NOMO-1 treated with dmso at 0.1 percent for 144 hours (cell line): Measurements from ENCODE around the gene SYF2.
"Not testable (repeated sequence)": the region's sequence is repeated elsewhere in the genome, so short reads cannot be mapped to it uniquely, and the experiment has no call there.

Experiments used
- DNase-seq: peaks from one replicate; lab custom pipeline; 2025; ENCODE audit not compliant: unreplicated experiment; lab: John Stamatoyannopoulos, UW

Gene SYF2

GRCh38 chr1:25246600-25247023 lies 14.3 kb upstream of the SYF2 start:
- DNase-seq: no peak

GRCh38 chr1:25245809-25246599 lies 13.7 kb upstream of the SYF2 start:
- no peak for DNase-seq

DNA sequence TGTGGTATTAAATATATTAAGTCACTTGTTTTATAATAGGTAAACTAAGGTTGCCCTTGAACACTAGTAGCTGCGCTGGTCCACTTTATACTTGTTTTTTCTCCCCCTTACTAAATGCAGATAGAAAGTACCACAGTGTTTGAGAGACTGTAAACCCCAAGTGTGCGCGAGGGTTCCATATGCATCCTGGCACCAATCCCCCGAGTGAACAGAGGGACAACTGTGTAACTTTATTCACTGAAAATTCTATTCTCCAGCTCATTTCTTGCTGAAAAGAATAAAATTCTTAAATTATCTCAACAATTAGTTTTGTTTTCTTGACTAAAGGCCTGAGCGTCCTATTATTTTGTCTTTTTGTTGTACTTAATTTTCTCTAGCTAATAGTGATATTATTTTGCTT lies 13.1 kb upstream of the SYF2 start:
- DNase-seq: no peak

- no peak for DNase-seq
These were observed 11.6 kb upstream of the SYF2 start for GRCh38 chr1:25243907-25244306.

DNA sequence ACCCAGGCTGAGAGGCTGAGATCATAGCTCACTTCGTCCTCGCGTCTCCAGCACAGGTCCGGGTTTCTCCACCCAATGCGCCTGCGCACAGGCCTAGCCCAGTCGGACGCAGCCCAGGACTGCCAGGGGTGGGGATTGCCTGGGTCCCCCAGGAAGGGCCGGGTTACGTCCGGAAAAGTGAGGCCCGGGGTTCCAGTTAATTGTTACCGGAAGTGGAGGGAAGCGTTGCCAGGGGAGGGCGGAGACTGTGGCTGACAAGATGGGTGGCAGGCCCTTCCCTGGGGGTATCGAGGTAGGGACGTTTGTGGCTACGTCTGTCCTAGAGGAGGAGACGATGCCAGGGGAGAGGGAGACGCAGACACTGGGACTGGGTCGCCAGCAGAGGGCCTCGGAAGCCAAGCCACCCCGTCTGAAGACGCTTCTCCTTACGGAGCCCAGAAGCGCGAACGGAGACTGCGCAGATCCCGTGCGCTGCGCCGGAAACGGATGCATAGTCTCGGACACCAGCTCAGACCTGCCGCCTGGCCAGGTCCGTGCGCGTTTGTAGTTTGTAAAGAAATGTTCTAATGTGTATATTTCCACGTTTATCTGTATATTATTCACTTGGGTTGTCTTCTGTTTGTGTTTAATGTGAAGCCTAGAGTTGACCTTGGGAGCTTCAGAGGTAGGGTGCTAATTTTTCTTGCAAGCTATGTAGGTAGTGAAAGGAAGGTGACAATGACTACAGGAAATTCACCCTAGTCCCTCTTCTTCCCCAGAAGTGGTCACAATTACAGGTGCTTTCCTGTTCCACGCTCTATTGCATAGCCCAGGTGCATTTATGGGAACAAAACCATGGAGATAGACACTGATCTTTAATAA lies 7.6 kb upstream of the SYF2 start:
- DNase-seq: peak; percentile 92

DNA sequence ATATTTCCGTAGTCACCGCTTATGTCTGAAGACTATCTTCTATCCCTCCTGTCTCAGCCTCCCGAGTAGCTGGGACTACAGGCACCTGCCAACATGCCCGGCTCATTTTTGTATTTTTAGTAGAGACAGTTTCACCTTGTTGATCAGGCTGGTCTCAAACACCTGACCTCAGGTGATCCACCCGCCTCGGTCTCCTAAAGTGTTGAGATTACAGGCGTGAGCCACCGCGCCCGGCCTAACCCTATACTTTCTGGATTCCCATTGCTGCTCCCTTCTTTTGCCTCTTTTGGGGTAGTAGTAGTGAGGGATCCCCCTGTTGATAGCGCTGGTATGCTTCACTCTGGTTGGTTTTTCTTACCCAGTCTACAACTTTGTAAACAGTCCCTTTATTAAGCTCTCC lies 5.7 kb upstream of the SYF2 start:
- DNase-seq: no peak

- not testable (repeated sequence) for DNase-seq
These were observed 4.0 kb upstream of the SYF2 start for GRCh38 chr1:25236261-25236660.

DNA sequence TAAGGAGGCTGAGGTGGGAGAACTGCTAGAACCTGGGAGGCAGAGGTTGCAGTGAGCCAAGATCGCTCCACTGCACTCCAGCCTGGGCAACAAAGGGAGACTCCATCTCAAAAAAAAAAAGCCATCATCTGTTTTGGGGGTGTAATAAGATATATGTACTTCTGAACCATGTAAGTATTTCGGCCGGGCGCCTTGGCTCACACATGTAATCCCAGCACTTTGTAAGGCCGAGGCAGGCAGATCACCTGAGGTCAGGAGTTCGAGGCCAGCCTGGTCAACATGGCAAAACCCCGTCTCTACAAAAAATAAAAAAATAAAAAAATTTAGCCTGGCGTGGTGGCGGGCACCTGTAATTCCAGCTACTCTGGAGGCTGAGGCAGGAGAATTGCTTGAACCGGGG lies 3.1 kb upstream of the SYF2 start:
- not testable (repeated sequence) for DNase-seq

DNA sequence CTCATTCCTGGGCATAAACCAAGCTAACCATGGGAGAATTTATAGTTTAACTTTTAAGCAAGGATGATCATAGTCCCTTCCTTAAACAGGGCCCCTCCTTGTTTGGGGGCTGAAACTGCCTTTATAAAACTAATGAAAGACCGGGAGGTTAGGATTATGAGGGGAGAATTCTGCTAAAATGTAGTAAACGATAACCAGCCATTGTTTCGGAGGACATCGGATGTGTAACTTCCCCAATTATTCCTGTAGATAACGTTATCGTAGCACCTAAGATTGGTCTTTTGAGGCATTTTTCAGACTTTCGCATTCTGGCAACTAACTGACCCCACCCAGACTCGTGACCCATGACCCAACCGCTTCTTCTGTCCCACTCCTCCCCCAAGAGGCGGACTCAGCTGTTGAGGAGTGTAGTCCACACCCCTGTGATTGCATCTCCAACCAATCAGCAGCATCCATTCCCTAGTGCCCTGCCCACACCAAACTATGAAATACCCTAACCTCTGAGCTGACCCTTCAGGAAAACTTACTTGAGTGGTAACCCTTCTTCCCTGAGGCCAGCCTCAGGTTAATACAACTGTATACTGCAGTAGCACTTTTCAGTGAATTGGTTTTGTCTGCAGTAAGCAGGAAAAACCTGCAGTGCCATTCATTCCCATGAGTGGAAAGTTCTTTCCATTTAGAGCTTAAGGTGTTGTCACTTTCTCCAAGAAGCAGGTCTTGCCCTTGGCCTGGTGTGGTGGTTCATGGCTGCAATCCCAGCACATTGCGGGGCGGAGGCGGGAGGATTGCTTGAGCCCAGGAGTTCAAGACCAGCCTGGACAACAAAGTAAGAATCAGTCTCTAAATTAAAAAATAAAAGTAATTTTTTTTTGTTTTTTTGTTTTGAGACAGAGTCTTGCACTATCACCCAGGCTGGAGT lies 823 bp upstream of the SYF2 start:
- DNase-seq: peak; percentile 82

- no peak for DNase-seq
These were observed 8.8 kb downstream of the SYF2 start for GRCh38 chr1:25223471-25223870.

DNA sequence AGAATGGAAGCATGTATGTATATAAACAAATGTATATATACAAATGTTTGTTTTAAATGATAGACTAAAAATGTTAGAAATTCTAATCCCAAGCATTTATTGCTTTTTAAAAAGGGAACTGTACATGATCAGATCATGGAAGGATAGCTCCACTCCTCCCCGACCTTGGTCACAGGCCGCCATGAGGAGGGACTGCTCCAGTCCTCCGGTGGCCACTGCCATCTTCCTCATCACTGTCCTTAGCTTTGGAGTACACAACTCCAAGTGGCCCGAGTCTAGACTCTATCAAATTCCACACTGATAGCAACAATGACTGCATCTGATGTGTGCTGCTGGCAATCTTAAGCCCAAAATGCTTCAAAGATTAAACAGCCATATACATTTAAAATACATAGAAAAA lies 9.7 kb downstream of the SYF2 start:
- no peak for DNase-seq

GRCh38 chr1:25220666-25221065 lies 11.6 kb downstream of the SYF2 start:
- no peak for DNase-seq

DNA sequence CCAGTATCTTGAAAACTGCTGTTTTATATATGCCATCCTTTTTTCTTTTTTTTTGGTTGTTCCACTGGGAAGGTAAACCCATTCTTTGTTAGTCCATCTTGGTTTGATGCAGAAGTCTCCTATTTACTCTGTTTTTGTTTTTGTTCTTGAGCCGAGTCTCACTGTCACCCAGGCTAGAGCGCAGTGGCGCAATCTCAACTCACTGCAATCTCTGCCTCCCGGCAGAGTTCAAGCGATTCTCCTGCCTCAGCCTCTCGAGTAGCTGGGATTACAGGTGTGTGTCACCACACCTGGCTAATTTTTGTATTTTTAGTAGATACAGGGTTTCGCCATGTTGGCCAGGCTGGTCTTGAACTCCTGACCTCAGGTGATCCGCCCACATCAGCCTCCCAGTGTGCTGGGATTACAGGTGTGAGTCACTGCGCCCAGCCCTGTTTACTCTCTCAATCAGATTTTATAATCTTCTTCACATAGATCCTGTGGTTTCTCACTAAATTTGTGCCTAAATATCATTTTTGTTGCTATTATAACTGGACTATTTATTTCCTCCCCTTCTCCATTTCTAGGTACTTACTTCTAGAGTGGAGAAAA lies 12.5 kb downstream of the SYF2 start:
- no peak for DNase-seq

- DNase-seq: no peak
These were observed 14.6 kb downstream of the SYF2 start for GRCh38 chr1:25217598-25218232.

GRCh38 chr1:25217015-25217414 lies 15.3 kb downstream of the SYF2 start:
- DNase-seq: no peak

GRCh38 chr1:25216123-25216522 lies 16.2 kb downstream of the SYF2 start:
- no peak for DNase-seq

DNA sequence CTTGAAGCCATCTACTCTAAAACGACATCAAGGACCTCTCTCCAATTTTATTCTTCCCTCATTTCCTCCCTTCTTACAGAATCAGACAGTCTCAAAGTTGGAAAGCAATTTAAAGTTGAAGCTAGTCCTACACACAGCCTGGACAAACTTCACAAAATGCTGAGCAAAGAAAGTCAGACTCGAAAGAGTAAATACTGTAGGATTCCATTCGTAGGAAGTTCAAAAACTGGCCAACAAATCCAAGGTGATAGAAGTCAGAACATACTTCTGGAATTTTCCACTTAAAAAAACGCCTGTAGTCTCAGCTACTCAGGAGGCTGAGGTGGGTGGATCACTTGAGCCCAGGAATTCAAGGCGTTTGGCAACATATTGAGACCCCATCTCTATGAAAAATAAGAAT lies 19.6 kb downstream of the SYF2 start:
- no peak for DNase-seq

DNA sequence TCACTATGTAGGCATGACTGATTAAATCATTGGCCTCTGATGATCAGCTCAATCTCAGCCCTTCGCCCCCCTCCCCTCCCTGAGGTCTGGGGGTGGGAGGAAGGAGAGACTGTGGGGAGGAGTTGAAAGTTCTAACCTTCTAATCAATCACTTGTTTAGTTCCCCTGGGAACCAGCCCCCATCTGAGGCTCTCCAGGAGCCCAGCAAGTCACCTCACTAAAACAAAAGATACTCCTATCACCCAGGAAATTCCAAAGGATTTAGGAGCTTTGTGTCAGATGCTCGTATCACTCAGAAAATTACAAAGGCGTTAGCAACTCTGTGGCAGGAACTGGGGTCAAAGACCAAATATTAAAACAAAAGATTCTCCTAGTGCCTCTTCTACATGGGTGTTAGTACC lies 21.6 kb downstream of the SYF2 start:
- DNase-seq: no peak

- DNase-seq: no peak
These were observed 22.8 kb downstream of the SYF2 start for GRCh38 chr1:25209516-25209915.

GRCh38 chr1:25208561-25209222 lies 23.6 kb downstream of the SYF2 start:
- no peak for DNase-seq
